AG04449 (cell line): ENCODE data around the gene ZC3H8.

Experiments
- CTCF ChIA-PET: fragments of 350-600 bp; formaldehyde crosslinking; extraction: SDS; loops from one replicate; lab custom pipeline; 2021; ENCODE audit warnings: antibody characterized with exemption; lab: Yijun Ruan, JAX
- POLR2A ChIA-PET: fragments of 400-600, 350-600 bp; formaldehyde crosslinking; extraction: SDS; loops from one replicate; lab custom pipeline; 2020; ENCODE audit warnings: antibody characterized with exemption, inconsistent platforms; lab: Yijun Ruan, JAX
- DNase-seq: peaks from one replicate; pipeline ENCODE4 v3.0.0-alpha.2; 2010; ENCODE audit warnings: low read depth, low spot score
- H3K4me3 ChIP-seq: 2 replicates; pipeline ENCODE4 v1.5.1; 2011; ENCODE audit warnings: low read depth, mild to moderate bottlenecking, control low read depth, low read length
- CTCF ChIP-seq: IDR thresholded peaks from one replicate; pipeline ENCODE4 v1.5.1; 2011; ENCODE audit warnings: mild to moderate bottlenecking, moderate library complexity, low read length, control low read depth, inconsistent platforms; ENCODE audit not compliant: insufficient read depth; ENCODE audit errors: missing control alignments

The ZC3H8 gene

GRCh38 chr2:112195167-112195766 lies 59.6 kb downstream of the ZC3H8 start:
- H3K4me3 ChIP-seq, result no peak overlapping the region
- ChIA-PET CTCF (no interaction called here), POLR2A (no interaction called here)
- no peak for DNase-seq
- no peak for TF ChIP-seq CTCF

- POLR2A ChIA-PET, result no interaction called here
- no peak for TF ChIP-seq CTCF
- H3K4me3 ChIP-seq, result no peak overlapping the region
- CTCF ChIA-PET, result no interaction called here
- no peak for DNase-seq
These were observed 60.4 kb downstream of the ZC3H8 start for GRCh38 chr2:112194482-112194881.

GRCh38 chr2:112194028-112194427 lies 60.8 kb downstream of the ZC3H8 start:
- no peak for DNase-seq
- no peak for TF ChIP-seq CTCF
- no peak overlapping the region for H3K4me3 ChIP-seq
- POLR2A ChIA-PET, result no interaction called here
- CTCF ChIA-PET, result no interaction called here

GRCh38 chr2:112189001-112189556 lies 65.8 kb downstream of the ZC3H8 start:
- ChIA-PET CTCF (interaction anchor here (1.4 kb wide), 1 partner anchor 292 kb away, joined by 3 read pairs; no protein-coding TSS in a partner anchor), POLR2A (no interaction called here)
- H3K4me3 ChIP-seq, result no peak overlapping the region
- no peak for DNase-seq
- TF ChIP-seq CTCF, result no peak

- no peak overlapping the region for H3K4me3 ChIP-seq
- ChIA-PET POLR2A (no interaction called here), CTCF (no interaction called here)
- no peak for TF ChIP-seq CTCF
- DNase-seq, result no peak
These were observed 66.8 kb downstream of the ZC3H8 start for GRCh38 chr2:112187805-112188596.

GRCh38 chr2:112187046-112187715 lies 67.7 kb downstream of the ZC3H8 start:
- no peak for TF ChIP-seq CTCF
- CTCF ChIA-PET, result no interaction called here
- DNase-seq, result no peak
- POLR2A ChIA-PET, result no interaction called here
- no peak overlapping the region for H3K4me3 ChIP-seq
